Heart right ventricle (tissue), 16 donors: Measurements from ENCODE around the gene OXCT1. TPM values are rescaled to one million over a fixed set of nuclear protein-coding genes. Genes with fewer than 3 reads are reported as not detected.

ENCODE experiments used
- ATAC-seq, 8 donors: fragments of 200-7000 bp; cut with Tn5 transposase; one replicate each; pipeline ENCODE4 v1.9.1; 2020; ENCODE audit warnings: mild to moderate bottlenecking in 8 of 8, moderate library complexity in 8 of 8, moderate number of reproducible peaks in 1 of 8
- DNase-seq, 2 donors: peaks; one replicate each; pipeline ENCODE4 v3.0.0-alpha.2; 2020
- H3K27ac ChIP-seq, 10 donors: fragments of 200-600 bp; sonication (generic) in 2 of 10; one replicate each; pipeline versions ENCODE4 v1.5.0 to v1.8.0; 2020 to 2022; ENCODE audit warnings: mild to moderate bottlenecking in 3 of 10
- H3K27me3 ChIP-seq, 7 donors: fragments of 200-600 bp; one replicate each; pipeline ENCODE4 v1.8.0; 2021 to 2022; ENCODE audit warnings: mild to moderate bottlenecking in 2 of 7
- H3K36me3 ChIP-seq, 9 donors: fragments of 200-600 bp; sonication (generic) in 1 of 9; one replicate each; pipeline versions ENCODE4 v1.5.0 to v1.8.0; 2020 to 2022; ENCODE audit warnings: mild to moderate bottlenecking in 2 of 9
- H3K4me1 ChIP-seq, 9 donors: fragments of 200-600 bp; sonication (generic) in 1 of 9; one replicate each; pipeline versions ENCODE4 v1.5.0 to v1.8.0; 2020 to 2022; ENCODE audit warnings: mild to moderate bottlenecking in 4 of 9
- H3K4me3 ChIP-seq, 10 donors: fragments of 200-600 bp; sonication (generic) in 2 of 10; one replicate each; pipeline versions ENCODE4 v1.5.0 to v1.8.0; 2020 to 2022; ENCODE audit warnings: mild to moderate bottlenecking in 7 of 10, moderate library complexity in 2 of 10
- H3K9me3 ChIP-seq, 11 donors: fragments of 200-600 bp in 10 of 11; sonication (generic) in 2 of 11; one replicate each; pipeline versions ENCODE4 v1.5.0 to v1.8.0; 2013 to 2022; ENCODE audit warnings: mild to moderate bottlenecking in 2 of 11, control low read depth in 1 of 11, moderate library complexity in 1 of 11
- CTCF ChIP-seq, 9 donors: fragments of 200-600 bp; sonication (generic) in 2 of 9; IDR thresholded peaks; one replicate each; pipeline versions ENCODE4 v1.5.0 to v1.8.0; 2021 to 2022; ENCODE audit warnings: antibody characterized with exemption in 9 of 9, mild to moderate bottlenecking in 5 of 9, moderate library complexity in 1 of 9
- WGBS, 2 donors: extraction: QIAGEN DNeasy Blood & Tissue Kit; methylation state at CpG; one replicate each; pipeline ENCODE4 v1.1.7; 2013; ENCODE audit warnings: inconsistent platforms in 1 of 2; 5-methylcytosine and 5-hydroxymethylcytosine counted together
- intact Hi-C, 10 donors: fragments of 100-400 bp; cut with DNase I; formaldehyde crosslinking; loops; one replicate each; pipeline versions ENCODE4 v1.11.1 to v1.14.2; 2022
- polyA plus RNA-seq, 2 donors: library from polyadenylated mRNA; stranded (reverse); fragments of 200-250 nt; gene quantifications; one replicate each; pipeline ENCODE4 v1.2.3, GENCODE V29; 2013
- total RNA-seq, 10 donors: library from RNA; stranded (reverse); fragmentation: NEBNext Ultra II Directional in 3 of 10; extraction: Animal tissue kit (Norgen Biotek cat#: 25700) in 3 of 10; gene quantifications; one replicate each; pipeline versions ENCODE4 v1.2.1 to v1.2.4, GENCODE V29; 2021 to 2023
- donor health status: Arrhythmogenic right ventricular cardiomyopathy.
- donor health status: ischemic (EF 13 %, LVEDD 7.1; RV severe dilation, severe dysfunction).
- donor health status: healthy with polysubstance abuse.
- donor health status: DM: no; HTN: yes; CAD: no.
- donor health status: DM: no; HTN: no; CAD: no.
- donor health status: ischemic (EF 25% LVEDD 6.9; RV normal size, moderate dysfunction).
- donor health status: ischemic (EF 25% LVEDD 5.7; RV mildly dilated, moderate dysfunction).
- donor health status: healthy.
- donor health status: DM: yes; HTN: yes; CAD: no.
- donor health status: Ischemic cardiomyopathy.
- donor health status: ischemic (EF 35%, LVEDD 5.7; RV mildly dilated, moderate dysfunction).
- donor health status: nonischemic (EF 11% LVEDD 7.7; RV severe dilation, severe dysfunction).
- donor health status: DM: yes; HTN: yes; CAD: no.
- donor health status: PGD.
- donor health status: ischemic (EF 29% LVEDD 5.4; RV normal size, mild dysfunction).
- donor health status: nonischemic (EF 23%, LVEDD 6.1; RV moderate dilation, normal function).

Gene OXCT1
- total and polyA plus RNA-seq, 12 donors, result 22.2 to 340 (median 234) TPM

- Histone ChIP-seq H3K27me3 (no peaks in the 10 kb centered on the region), H3K4me1 (peaks cover 0 to 41% (median 20%) of the 10 kb centered on the region in 9 donors), H3K4me3 (no peak overlapping the region), H3K36me3 (peaks cover 0 to 52% (median 8%) of the 10 kb centered on the region in 9 donors), H3K27ac (no peak overlapping the region), H3K9me3 (no peaks in the 10 kb centered on the region)
- intact Hi-C loops, result loop anchor here in 4 of 10 donors (10.0 kb wide), 3 partner anchors 123 to 933 kb away; partner anchors contain the start of gene C7 (in 3 of the 4)
- TF ChIP-seq CTCF (IDR thresholded peaks at IDR 0.05), result no peak
- 97 to 98% methylated on average over 3 of the region's 3 CpGs for WGBS, 2 donors
- ATAC-seq (no peak), DNase-seq (no peak)
Measured at GRCh38 chr5:41837793-41838192, 32.4 kb downstream of the OXCT1 start.

- H3K36me3 ChIP-seq, result peaks cover 0 to 62% (median 18%) of the 10 kb centered on the region in 9 donors
Measured at GRCh38 chr5:41835645-41836044, 34.6 kb downstream of the OXCT1 start.

GRCh38 chr5:41834506-41834905, 35.7 kb downstream of the OXCT1 start:
- peaks cover 0 to 64% (median 18%) of the 10 kb centered on the region in 9 donors for H3K36me3 ChIP-seq
- no peak for TF ChIP-seq CTCF (IDR thresholded peaks at IDR 0.05)
- ATAC-seq (no peak), DNase-seq (no peak)
- no peaks in the 10 kb centered on the region for H3K9me3 ChIP-seq
- H3K4me1 ChIP-seq, result peaks cover 0 to 31% (median 20%) of the 10 kb centered on the region in 9 donors
- 33 to 60% methylated on average over 1 of the region's 1 CpG for WGBS, 2 donors
- intact Hi-C loops, result loop anchor here in 4 of 10 donors (10.0 kb wide), 3 partner anchors 120 to 930 kb away; partner anchors contain the start of gene C7 (in 3 of the 4)
- peak overlapping the region in 5 of 10 donors; percentile 60 to 83 (median 67) for H3K27ac ChIP-seq
- H3K4me3 ChIP-seq, result no peak overlapping the region
- H3K27me3 ChIP-seq, result no peaks in the 10 kb centered on the region

More at GRCh38 chr5:41835645-41836044, 34.6 kb downstream of the OXCT1 start:
- ATAC-seq (peak; percentile 84 to 99 (median 96)), DNase-seq (peak; percentile 36 to 69)
- no peaks in the 10 kb centered on the region for H3K27me3 ChIP-seq
- H3K4me1 ChIP-seq, result peaks cover 0 to 31% (median 20%) of the 10 kb centered on the region in 9 donors
- no peaks in the 10 kb centered on the region for H3K9me3 ChIP-seq
- no peak for TF ChIP-seq CTCF (IDR thresholded peaks at IDR 0.05)
- H3K27ac ChIP-seq, result peak overlapping the region; percentile 10 to 83 (median 63)
- 31 to 35% methylated on average over 3 of the region's 3 CpGs for WGBS, 2 donors
- intact Hi-C loops, result loop anchor here in 4 of 10 donors (10.0 kb wide), 3 partner anchors 121 to 931 kb away; partner anchors contain the start of gene C7 (in 3 of the 4)
- no peak overlapping the region for H3K4me3 ChIP-seq

GRCh38 chr5:41832430-41832829, 37.8 kb downstream of the OXCT1 start:
- peaks cover 0 to 48% (median 14%) of the 10 kb centered on the region in 9 donors for H3K36me3 ChIP-seq
- no peak overlapping the region for H3K27ac ChIP-seq
- no peak for ATAC-seq
- no peaks in the 10 kb centered on the region for H3K27me3 ChIP-seq
- no peak for DNase-seq
- intact Hi-C loops, result loop anchor here in 4 of 10 donors (10.0 kb wide), 3 partner anchors 118 to 928 kb away; partner anchors contain the start of gene C7 (in 3 of the 4)
- no peak overlapping the region for H3K4me3 ChIP-seq
- H3K9me3 ChIP-seq, result no peaks in the 10 kb centered on the region
- TF ChIP-seq CTCF (IDR thresholded peaks at IDR 0.05), result no peak
- peaks cover 0 to 31% (median 20%) of the 10 kb centered on the region in 9 donors for H3K4me1 ChIP-seq
- 80 to 82% methylated on average over 3 of the region's 3 CpGs for WGBS, 2 donors
